Measurements from ENCODE around the gene CLSTN1.

DNA sequence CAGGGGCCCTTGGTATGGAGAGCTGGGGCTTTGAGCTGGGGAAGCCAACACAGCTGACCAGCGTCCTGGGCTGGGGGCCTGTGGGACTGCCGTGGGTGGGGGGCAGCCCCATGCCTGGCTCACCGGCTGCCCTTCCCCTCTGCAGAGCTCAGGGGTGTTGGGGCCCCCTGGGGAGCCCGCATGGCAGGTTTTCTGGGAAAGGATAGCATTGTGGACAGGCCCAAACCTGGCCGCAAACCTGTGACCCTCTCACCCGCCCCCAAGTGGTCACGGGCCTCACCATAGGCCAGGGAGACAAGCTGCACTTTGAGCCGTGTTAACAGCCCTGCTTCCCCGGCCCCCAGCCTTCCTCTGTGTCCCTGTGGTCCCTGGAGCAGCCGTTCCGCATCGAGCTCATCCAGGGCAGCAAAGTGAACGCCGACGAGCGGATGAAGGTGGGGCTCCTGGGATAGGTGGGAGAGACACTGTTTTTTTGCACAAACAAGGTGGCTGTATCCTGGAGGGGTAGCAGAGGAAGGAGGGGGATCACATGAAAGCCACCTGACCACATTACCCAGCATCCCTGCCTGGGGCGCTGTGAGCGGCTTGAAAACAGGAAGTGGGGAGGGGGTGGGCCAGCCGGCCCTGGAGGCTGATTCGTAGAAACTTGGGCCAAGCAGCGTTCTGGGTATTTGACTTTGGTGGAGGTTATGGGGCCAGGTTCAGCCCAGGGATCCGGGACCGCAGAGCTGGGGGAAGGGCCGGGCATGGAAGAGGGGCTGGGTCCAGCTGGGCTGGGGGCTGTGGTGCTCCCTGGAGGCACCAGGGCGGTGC is 106.4 kb downstream of the CLSTN1 start:
- TF ChIP-seq, protein P1, sequence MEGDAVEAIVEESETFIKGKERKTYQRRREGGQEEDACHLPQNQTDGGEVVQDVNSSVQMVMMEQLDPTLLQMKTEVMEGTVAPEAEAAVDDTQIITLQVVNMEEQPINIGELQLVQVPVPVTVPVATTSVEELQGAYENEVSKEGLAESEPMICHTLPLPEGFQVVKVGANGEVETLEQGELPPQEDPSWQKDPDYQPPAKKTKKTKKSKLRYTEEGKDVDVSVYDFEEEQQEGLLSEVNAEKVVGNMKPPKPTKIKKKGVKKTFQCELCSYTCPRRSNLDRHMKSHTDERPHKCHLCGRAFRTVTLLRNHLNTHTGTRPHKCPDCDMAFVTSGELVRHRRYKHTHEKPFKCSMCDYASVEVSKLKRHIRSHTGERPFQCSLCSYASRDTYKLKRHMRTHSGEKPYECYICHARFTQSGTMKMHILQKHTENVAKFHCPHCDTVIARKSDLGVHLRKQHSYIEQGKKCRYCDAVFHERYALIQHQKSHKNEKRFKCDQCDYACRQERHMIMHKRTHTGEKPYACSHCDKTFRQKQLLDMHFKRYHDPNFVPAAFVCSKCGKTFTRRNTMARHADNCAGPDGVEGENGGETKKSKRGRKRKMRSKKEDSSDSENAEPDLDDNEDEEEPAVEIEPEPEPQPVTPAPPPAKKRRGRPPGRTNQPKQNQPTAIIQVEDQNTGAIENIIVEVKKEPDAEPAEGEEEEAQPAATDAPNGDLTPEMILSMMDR (IDR thresholded peaks at IDR 0.05; ENCODE audit: low read depth, low read length, missing input control): no peak
- TF ChIP-seq YY1 (IDR thresholded peaks at IDR 0.05) (no peak), RAD21 (IDR thresholded peaks at IDR 0.05) (no peak), GABPA (IDR thresholded peaks at IDR 0.05 in 1 of 2, conservative IDR thresholded peaks at IDR 0.05 in 1 of 2) (no peak), JUND (IDR thresholded peaks at IDR 0.05) (no peak), HNF4A (conservative IDR thresholded peaks at IDR 0.05) (no peak), EGR1 (IDR thresholded peaks at IDR 0.05; ENCODE audit: low read depth in 2 of 2) (no peak)
- TF ChIP-seq, protein P2, sequence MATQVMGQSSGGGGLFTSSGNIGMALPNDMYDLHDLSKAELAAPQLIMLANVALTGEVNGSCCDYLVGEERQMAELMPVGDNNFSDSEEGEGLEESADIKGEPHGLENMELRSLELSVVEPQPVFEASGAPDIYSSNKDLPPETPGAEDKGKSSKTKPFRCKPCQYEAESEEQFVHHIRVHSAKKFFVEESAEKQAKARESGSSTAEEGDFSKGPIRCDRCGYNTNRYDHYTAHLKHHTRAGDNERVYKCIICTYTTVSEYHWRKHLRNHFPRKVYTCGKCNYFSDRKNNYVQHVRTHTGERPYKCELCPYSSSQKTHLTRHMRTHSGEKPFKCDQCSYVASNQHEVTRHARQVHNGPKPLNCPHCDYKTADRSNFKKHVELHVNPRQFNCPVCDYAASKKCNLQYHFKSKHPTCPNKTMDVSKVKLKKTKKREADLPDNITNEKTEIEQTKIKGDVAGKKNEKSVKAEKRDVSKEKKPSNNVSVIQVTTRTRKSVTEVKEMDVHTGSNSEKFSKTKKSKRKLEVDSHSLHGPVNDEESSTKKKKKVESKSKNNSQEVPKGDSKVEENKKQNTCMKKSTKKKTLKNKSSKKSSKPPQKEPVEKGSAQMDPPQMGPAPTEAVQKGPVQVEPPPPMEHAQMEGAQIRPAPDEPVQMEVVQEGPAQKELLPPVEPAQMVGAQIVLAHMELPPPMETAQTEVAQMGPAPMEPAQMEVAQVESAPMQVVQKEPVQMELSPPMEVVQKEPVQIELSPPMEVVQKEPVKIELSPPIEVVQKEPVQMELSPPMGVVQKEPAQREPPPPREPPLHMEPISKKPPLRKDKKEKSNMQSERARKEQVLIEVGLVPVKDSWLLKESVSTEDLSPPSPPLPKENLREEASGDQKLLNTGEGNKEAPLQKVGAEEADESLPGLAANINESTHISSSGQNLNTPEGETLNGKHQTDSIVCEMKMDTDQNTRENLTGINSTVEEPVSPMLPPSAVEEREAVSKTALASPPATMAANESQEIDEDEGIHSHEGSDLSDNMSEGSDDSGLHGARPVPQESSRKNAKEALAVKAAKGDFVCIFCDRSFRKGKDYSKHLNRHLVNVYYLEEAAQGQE (IDR thresholded peaks at IDR 0.05): no peak
- TF ChIP-seq, protein P3, sequence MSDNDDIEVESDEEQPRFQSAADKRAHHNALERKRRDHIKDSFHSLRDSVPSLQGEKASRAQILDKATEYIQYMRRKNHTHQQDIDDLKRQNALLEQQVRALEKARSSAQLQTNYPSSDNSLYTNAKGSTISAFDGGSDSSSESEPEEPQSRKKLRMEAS (IDR thresholded peaks at IDR 0.05): no peak
- TF ChIP-seq, protein P4, sequence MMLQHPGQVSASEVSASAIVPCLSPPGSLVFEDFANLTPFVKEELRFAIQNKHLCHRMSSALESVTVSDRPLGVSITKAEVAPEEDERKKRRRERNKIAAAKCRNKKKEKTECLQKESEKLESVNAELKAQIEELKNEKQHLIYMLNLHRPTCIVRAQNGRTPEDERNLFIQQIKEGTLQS (IDR thresholded peaks at IDR 0.05): no peak

Measured in liver (tissue), 3 donors.